HepG2 (cell line): ENCODE measurements around the gene TROAP. TPM values are rescaled to one million over a fixed set of nuclear protein-coding genes. Genes with fewer than 3 reads are reported as not detected.

Experiments used
- ASH2L ChIP-seq: fragments of 300-600, 200-600 bp; sonication (generic); IDR thresholded peaks from 2 replicates; pipeline ENCODE4 v1.7.0; 2017; ENCODE audit warnings: low read depth, mild to moderate bottlenecking, moderate library complexity, mixed read lengths, low read length; ENCODE audit not compliant: insufficient read length
- ATF1 ChIP-seq: IDR thresholded peaks from 2 replicates; pipeline ENCODE4 v1.6.1; 2016; ENCODE audit warnings: mild to moderate bottlenecking, control low read depth
- HMG20A ChIP-seq: IDR thresholded peaks from 2 replicates; pipeline ENCODE4 v1.6.1; 2016; ENCODE audit warnings: borderline replicate concordance
- HOXA3 ChIP-seq: sonication (generic); formaldehyde crosslinking; IDR thresholded peaks from 2 replicates; pipeline ENCODE4 v1.5.0; 2020; ENCODE audit warnings: missing genetic modification reagents
- KDM5A ChIP-seq: fragments of 200-600 bp; sonication (generic); IDR thresholded peaks from 2 replicates; pipeline ENCODE4 v1.7.0; 2018; ENCODE audit warnings: antibody characterized with exemption, mild to moderate bottlenecking, low read length, borderline replicate concordance
- MED1 ChIP-seq: sonication (generic); formaldehyde crosslinking; IDR thresholded peaks from 2 replicates; pipeline ENCODE4 v1.4.0; 2020; ENCODE audit warnings: missing genetic modification reagents
- MEIS2 ChIP-seq: sonication (generic); formaldehyde crosslinking; IDR thresholded peaks from 2 replicates; pipeline ENCODE4 v1.9.0; 2021; ENCODE audit warnings: mild to moderate bottlenecking, missing genetic modification reagents
- NFYB ChIP-seq: sonication (generic); formaldehyde crosslinking; IDR thresholded peaks from 2 replicates; pipeline ENCODE4 v1.4.0; 2020; ENCODE audit warnings: missing genetic modification reagents
- PHF21A ChIP-seq: sonication (generic); formaldehyde crosslinking; IDR thresholded peaks from 2 replicates; pipeline ENCODE4 v1.5.0; 2020; ENCODE audit warnings: mild to moderate bottlenecking, missing genetic modification reagents
- PHF5A ChIP-seq: IDR thresholded peaks from one replicate; pipeline ENCODE4 v1.6.1; 2018; ENCODE audit warnings: low read depth, missing genetic modification reagents; ENCODE audit not compliant: unreplicated experiment
- POLR2G ChIP-seq: fragments of 200-400 bp; formaldehyde crosslinking; IDR thresholded peaks from 2 replicates; pipeline ENCODE4 v1.6.1; 2018; ENCODE audit warnings: mild to moderate bottlenecking, low read depth, low read length, moderate library complexity
- PTBP1 ChIP-seq: fragments of 200-400 bp; formaldehyde crosslinking; IDR thresholded peaks from 2 replicates; pipeline ENCODE4 v1.6.1; 2018; ENCODE audit warnings: low read length, low read depth; ENCODE audit not compliant: poor library complexity, severe bottlenecking
- SP5 ChIP-seq: IDR thresholded peaks from 2 replicates; pipeline ENCODE4 v1.6.1; 2016; ENCODE audit warnings: low read depth, borderline replicate concordance
- TEAD2 ChIP-seq: sonication (generic); formaldehyde crosslinking; IDR thresholded peaks from 2 replicates; pipeline ENCODE4 v1.9.0; 2021; ENCODE audit warnings: missing genetic modification reagents
- TGIF2 ChIP-seq: IDR thresholded peaks from 2 replicates; pipeline ENCODE4 v1.6.1; 2016; ENCODE audit warnings: control low read depth, missing compliant biosample characterization
- ZMAT3 ChIP-seq: sonication (generic); formaldehyde crosslinking; conservative IDR thresholded peaks from 2 replicates; pipeline ENCODE4 v1.7.0; 2021; ENCODE audit warnings: missing genetic modification reagents
- ZNF550 ChIP-seq: sonication (generic); formaldehyde crosslinking; IDR thresholded peaks from 2 replicates; pipeline ENCODE4 v1.4.0; 2020; ENCODE audit warnings: mild to moderate bottlenecking, missing genetic modification reagents, borderline replicate concordance
- polyA plus RNA-seq, 8 experiments: library from polyadenylated mRNA; depleted of rRNA in 3 of 8; stranded (reverse) in 7 of 8; unstranded in 1 of 8; fragments of >200 nt; fragmentation: Illumina TruSeq in 4 of 8; extraction: Trizol in 4 of 8; gene quantifications; 2 replicates each; pipeline versions ENCODE4 v1.2.1 to v1.2.3, GENCODE V29; 2011 to 2016; ENCODE audit warnings: low read depth in 4 of 8, missing spikeins in 1 of 8, mixed read lengths in 1 of 8; ENCODE audit not compliant: insufficient read depth in 1 of 8
- total RNA-seq, 5 experiments: library from RNA; depleted of rRNA; stranded (reverse); fragments of >200 nt; fragmentation: Illumina TruSeq; extraction: Trizol; gene quantifications; 2 replicates each; pipeline ENCODE4 v1.2.3, GENCODE V29; 2016; ENCODE audit warnings: low read depth in 1 of 5
- TF ChIP-seq, protein P1 (sequence below): sonication (generic); formaldehyde crosslinking; IDR thresholded peaks from 2 replicates; pipeline ENCODE4 v1.5.1; 2020; ENCODE audit warnings: mild to moderate bottlenecking, missing genetic modification reagents, moderate library complexity
- TF ChIP-seq, protein P2 (sequence below): sonication (generic); formaldehyde crosslinking; IDR thresholded peaks from 2 replicates; pipeline ENCODE4 v1.5.1; 2020; ENCODE audit warnings: missing genetic modification reagents, mild to moderate bottlenecking, borderline replicate concordance
- TF ChIP-seq, protein P3 (sequence below): sonication (generic); formaldehyde crosslinking; IDR thresholded peaks from 2 replicates; pipeline ENCODE4 v1.4.0; 2020; ENCODE audit warnings: missing genetic modification reagents; ENCODE audit errors: not compliant biosample characterization
- TF ChIP-seq, protein P4 (sequence below): sonication (generic); formaldehyde crosslinking; IDR thresholded peaks from 2 replicates; pipeline ENCODE4 v1.4.0; 2020; ENCODE audit warnings: missing genetic modification reagents, mild to moderate bottlenecking, borderline replicate concordance

TROAP gene
- total and polyA plus RNA-seq, 2 of the 13 experiments (the other 11 are each of a cell fraction or from before 2014, with no cell fraction given) = 22.5 to 30.9 TPM

DNA sequence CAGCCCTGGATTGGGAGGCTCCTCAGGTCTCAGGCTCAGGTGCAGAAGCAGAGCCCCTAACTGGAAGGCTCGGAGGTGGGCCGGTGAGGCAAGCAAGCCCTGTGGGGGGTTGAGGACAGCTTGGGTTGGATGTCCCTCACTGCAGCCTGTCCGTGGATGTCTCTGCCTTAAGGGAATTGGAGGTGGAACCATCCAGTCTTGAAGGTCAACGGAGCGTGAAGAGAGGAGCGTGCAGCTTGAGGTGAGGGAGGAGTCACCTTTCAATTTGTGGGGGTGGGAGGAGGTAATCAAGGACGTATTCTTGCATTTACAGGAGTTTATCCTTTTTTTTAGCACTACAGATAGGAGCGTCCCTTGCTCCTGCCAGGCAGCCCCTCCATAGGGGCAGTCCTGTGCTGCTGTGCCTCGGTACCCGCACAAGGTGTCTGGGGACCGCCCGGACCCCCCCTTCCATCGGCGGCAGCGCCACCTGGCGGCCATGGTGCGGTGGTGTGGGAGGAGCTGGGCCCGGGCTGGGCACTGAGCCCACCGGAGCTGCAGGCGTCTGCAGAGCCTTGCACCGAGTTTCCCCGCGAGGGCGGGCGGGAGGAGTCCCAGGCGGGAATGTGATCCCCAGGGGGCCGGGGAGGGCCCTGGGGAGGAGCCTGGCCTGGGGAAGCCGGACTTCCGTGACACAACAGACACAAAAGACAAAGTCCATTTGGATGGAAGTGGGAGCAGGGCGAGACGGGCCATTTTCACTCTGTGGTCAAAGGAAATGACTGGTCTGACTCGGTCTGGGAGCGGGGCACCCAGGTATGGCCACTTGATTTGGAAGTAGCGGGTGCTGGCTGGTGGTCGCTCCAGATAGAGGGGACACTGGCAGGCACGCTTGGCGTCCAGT lies 24.5 kb downstream of the TROAP start (continued):
- TF ChIP-seq, protein P1, sequence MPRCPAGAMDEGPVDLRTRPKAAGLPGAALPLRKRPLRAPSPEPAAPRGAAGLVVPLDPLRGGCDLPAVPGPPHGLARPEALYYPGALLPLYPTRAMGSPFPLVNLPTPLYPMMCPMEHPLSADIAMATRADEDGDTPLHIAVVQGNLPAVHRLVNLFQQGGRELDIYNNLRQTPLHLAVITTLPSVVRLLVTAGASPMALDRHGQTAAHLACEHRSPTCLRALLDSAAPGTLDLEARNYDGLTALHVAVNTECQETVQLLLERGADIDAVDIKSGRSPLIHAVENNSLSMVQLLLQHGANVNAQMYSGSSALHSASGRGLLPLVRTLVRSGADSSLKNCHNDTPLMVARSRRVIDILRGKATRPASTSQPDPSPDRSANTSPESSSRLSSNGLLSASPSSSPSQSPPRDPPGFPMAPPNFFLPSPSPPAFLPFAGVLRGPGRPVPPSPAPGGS (CRISPR knock-in tag) = no peak
- TF ChIP-seq, protein P2, sequence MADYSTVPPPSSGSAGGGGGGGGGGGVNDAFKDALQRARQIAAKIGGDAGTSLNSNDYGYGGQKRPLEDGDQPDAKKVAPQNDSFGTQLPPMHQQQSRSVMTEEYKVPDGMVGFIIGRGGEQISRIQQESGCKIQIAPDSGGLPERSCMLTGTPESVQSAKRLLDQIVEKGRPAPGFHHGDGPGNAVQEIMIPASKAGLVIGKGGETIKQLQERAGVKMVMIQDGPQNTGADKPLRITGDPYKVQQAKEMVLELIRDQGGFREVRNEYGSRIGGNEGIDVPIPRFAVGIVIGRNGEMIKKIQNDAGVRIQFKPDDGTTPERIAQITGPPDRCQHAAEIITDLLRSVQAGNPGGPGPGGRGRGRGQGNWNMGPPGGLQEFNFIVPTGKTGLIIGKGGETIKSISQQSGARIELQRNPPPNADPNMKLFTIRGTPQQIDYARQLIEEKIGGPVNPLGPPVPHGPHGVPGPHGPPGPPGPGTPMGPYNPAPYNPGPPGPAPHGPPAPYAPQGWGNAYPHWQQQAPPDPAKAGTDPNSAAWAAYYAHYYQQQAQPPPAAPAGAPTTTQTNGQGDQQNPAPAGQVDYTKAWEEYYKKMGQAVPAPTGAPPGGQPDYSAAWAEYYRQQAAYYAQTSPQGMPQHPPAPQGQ (CRISPR knock-in tag) = no peak
- TF ChIP-seq ZMAT3 (CRISPR knock-in tag) (peak; percentile 74), ZNF550 (CRISPR knock-in tag) (no peak), NFYB (CRISPR knock-in tag) (no peak), PTBP1 (no peak), ASH2L (peak; percentile 71), HMG20A (CRISPR knock-in tag) (peak; percentile 42; the same call in 1 of the 2 replicates), PHF5A (CRISPR knock-in tag) (no peak), KDM5A (no peak), HOXA3 (CRISPR knock-in tag) (0 out of 2 replicates have a peak, but pooled peaks have one; percentile 78), TGIF2 (peak; percentile 51; the same call in 1 of the 2 replicates), MEIS2 (CRISPR knock-in tag) (peak; percentile 93), SP5 (CRISPR knock-in tag) (peak; percentile 78; the same call in 1 of the 2 replicates), TEAD2 (CRISPR knock-in tag) (peak; percentile 59; the same call in 1 of the 2 replicates), POLR2G (peak; percentile 95), PHF21A (CRISPR knock-in tag) (peak; percentile 97), ATF1 (no peak), MED1 (CRISPR knock-in tag) (peak; percentile 89)
- TF ChIP-seq, protein P3, sequence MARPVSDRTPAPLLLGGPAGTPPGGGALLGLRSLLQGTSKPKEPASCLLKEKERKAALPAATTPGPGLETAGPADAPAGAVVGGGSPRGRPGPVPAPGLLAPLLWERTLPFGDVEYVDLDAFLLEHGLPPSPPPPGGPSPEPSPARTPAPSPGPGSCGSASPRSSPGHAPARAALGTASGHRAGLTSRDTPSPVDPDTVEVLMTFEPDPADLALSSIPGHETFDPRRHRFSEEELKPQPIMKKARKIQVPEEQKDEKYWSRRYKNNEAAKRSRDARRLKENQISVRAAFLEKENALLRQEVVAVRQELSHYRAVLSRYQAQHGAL (CRISPR knock-in tag) = no peak
- TF ChIP-seq, protein P4, sequence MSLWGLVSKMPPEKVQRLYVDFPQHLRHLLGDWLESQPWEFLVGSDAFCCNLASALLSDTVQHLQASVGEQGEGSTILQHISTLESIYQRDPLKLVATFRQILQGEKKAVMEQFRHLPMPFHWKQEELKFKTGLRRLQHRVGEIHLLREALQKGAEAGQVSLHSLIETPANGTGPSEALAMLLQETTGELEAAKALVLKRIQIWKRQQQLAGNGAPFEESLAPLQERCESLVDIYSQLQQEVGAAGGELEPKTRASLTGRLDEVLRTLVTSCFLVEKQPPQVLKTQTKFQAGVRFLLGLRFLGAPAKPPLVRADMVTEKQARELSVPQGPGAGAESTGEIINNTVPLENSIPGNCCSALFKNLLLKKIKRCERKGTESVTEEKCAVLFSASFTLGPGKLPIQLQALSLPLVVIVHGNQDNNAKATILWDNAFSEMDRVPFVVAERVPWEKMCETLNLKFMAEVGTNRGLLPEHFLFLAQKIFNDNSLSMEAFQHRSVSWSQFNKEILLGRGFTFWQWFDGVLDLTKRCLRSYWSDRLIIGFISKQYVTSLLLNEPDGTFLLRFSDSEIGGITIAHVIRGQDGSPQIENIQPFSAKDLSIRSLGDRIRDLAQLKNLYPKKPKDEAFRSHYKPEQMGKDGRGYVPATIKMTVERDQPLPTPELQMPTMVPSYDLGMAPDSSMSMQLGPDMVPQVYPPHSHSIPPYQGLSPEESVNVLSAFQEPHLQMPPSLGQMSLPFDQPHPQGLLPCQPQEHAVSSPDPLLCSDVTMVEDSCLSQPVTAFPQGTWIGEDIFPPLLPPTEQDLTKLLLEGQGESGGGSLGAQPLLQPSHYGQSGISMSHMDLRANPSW (CRISPR knock-in tag) = peak; percentile 78; the same call in 1 of the 2 replicates
